IMR-90 (cell line): ENCODE measurements around the gene MCAM. TPM values are rescaled to one million over a fixed set of nuclear protein-coding genes. Genes with fewer than 3 reads are reported as not detected.
A peak's percentile ranks its signal among the peaks of the same experiment; 100 is the strongest.

Source experiments
- ATAC-seq: fragments of 200-7000 bp; cut with Tn5 transposase; 2 replicates; pipeline ENCODE4 v1.9.1; 2020; ENCODE audit warnings: low read depth, mild to moderate bottlenecking, moderate library complexity
- BruUV-seq: library from RNA; stranded (reverse); fragments of 400-500 nt; replicated peaks from 2 replicates; lab custom pipeline; 2021; lab: Mats Ljungman, UMichigan
- CTCF ChIA-PET: fragments of 300-600 bp; formaldehyde crosslinking; extraction: SDS; loops from one replicate; lab custom pipeline; 2021; ENCODE audit warnings: antibody characterized with exemption; lab: Yijun Ruan, JAX
- POLR2A ChIA-PET: fragments of 300-600 bp; sonication (Branson Sonifier 250); formaldehyde crosslinking; loops from one replicate; lab custom pipeline; 2022; ENCODE audit warnings: antibody characterized with exemption; ENCODE audit not compliant: unreplicated experiment; lab: Charles Lee
- DNase-seq: peaks from one replicate; pipeline ENCODE4 v3.0.0; 2013
- H2AFZ ChIP-seq: replicated peaks from 2 replicates; pipeline ENCODE3; 2013; ENCODE audit warnings: low read length, mild to moderate bottlenecking; ENCODE audit not compliant: poor library complexity
- H2AK5ac ChIP-seq: 2 replicates; pipeline ENCODE4 v1.6.1; 2013; ENCODE audit warnings: low read depth, low read length, inconsistent platforms
- H2AK9ac ChIP-seq: replicated peaks from 2 replicates; pipeline ENCODE3; 2013; ENCODE audit warnings: mild to moderate bottlenecking, low read depth, low read length, moderate library complexity; ENCODE audit not compliant: poor library complexity
- H2BK120ac ChIP-seq: 2 replicates; pipeline ENCODE4 v1.6.1; 2013; ENCODE audit warnings: low read depth, low read length, inconsistent platforms
- H2BK15ac ChIP-seq: 3 replicates; pipeline ENCODE4 v1.6.1; 2013; ENCODE audit warnings: low read depth, low read length, inconsistent platforms
- H2BK20ac ChIP-seq: 2 replicates; pipeline ENCODE4 v1.6.1; 2013; ENCODE audit warnings: low read depth, mild to moderate bottlenecking, inconsistent platforms, low read length, moderate library complexity
- H2BK5ac ChIP-seq: 2 replicates; pipeline ENCODE4 v1.6.1; 2013; ENCODE audit warnings: mild to moderate bottlenecking, low read depth, low read length, inconsistent platforms; ENCODE audit not compliant: poor library complexity, severe bottlenecking
- H3K14ac ChIP-seq: replicated peaks from 2 replicates; pipeline ENCODE4 v1.6.1; 2013; ENCODE audit warnings: low read depth, low read length, inconsistent platforms
- H3K18ac ChIP-seq: 2 replicates; pipeline ENCODE4 v1.6.1; 2013; ENCODE audit warnings: low read depth, low read length, control low read depth
- H3K23ac ChIP-seq: 2 replicates; pipeline ENCODE4 v1.6.1; 2013; ENCODE audit warnings: low read depth, low read length, inconsistent platforms
- H3K27ac ChIP-seq: 2 replicates; pipeline ENCODE4 v1.5.1; 2013; ENCODE audit warnings: mild to moderate bottlenecking, control low read depth, low read length; ENCODE audit not compliant: insufficient read depth
- H3K27me3 ChIP-seq: 2 replicates; pipeline ENCODE4 v1.6.1; 2013; ENCODE audit warnings: low read length; ENCODE audit not compliant: control insufficient read depth, insufficient read depth
- H3K36me3 ChIP-seq: 2 replicates; pipeline ENCODE4 v1.6.1; 2013; ENCODE audit warnings: low read length, mixed read lengths; ENCODE audit not compliant: control insufficient read depth, insufficient read depth
- H3K4ac ChIP-seq: 2 replicates; pipeline ENCODE4 v1.6.1; 2013; ENCODE audit warnings: low read depth, low read length, inconsistent platforms
- H3K4me1 ChIP-seq: 2 replicates; pipeline ENCODE4 v1.6.1; 2013; ENCODE audit warnings: low read length, mixed read lengths; ENCODE audit not compliant: control insufficient read depth, insufficient read depth
- H3K4me2 ChIP-seq: 2 replicates; pipeline ENCODE4 v1.6.1; 2013; ENCODE audit warnings: low read depth, mild to moderate bottlenecking, control low read depth, low read length, moderate library complexity
- H3K4me3 ChIP-seq: 2 replicates; pipeline ENCODE4 v1.5.1; 2013; ENCODE audit warnings: low read depth, mild to moderate bottlenecking, control low read depth, low read length, moderate library complexity; ENCODE audit not compliant: insufficient read depth
- H3K56ac ChIP-seq: 2 replicates; pipeline ENCODE4 v1.6.1; 2013; ENCODE audit warnings: low read length, inconsistent platforms; ENCODE audit not compliant: insufficient read depth; ENCODE audit errors: extremely low read depth
- H3K79me1 ChIP-seq, 2 experiments: 2 replicates each; pipeline ENCODE4 v1.6.1; 2013; ENCODE audit warnings: low read length in 2 of 2, inconsistent platforms in 1 of 2, low read depth in 1 of 2
- H3K9ac ChIP-seq: 2 replicates; pipeline ENCODE4 v1.6.1; 2013; ENCODE audit warnings: low read depth, low read length, control low read depth
- H3K9me1 ChIP-seq: 2 replicates; pipeline ENCODE4 v1.6.1; 2013; ENCODE audit warnings: low read length, inconsistent platforms; ENCODE audit not compliant: insufficient read depth
- H3K9me3 ChIP-seq: 2 replicates; pipeline ENCODE4 v1.6.1; 2013; ENCODE audit warnings: low read length; ENCODE audit not compliant: control insufficient read depth, insufficient read depth
- H4K20me1 ChIP-seq: 2 replicates; pipeline ENCODE4 v1.6.1; 2013; ENCODE audit warnings: low read length, inconsistent platforms; ENCODE audit not compliant: insufficient read depth
- H4K5ac ChIP-seq: 2 replicates; pipeline ENCODE4 v1.6.1; 2013; ENCODE audit warnings: mild to moderate bottlenecking, low read depth, low read length, control low read depth
- H4K8ac ChIP-seq, 2 experiments: 2 replicates each; pipeline ENCODE4 v1.6.1; 2013; ENCODE audit warnings: low read depth in 2 of 2, low read length in 2 of 2, control low read depth in 1 of 2, inconsistent platforms in 1 of 2
- H4K91ac ChIP-seq: 2 replicates; pipeline ENCODE4 v1.6.1; 2013; ENCODE audit warnings: low read depth, low read length, inconsistent platforms; ENCODE audit not compliant: insufficient read depth
- BHLHE40 ChIP-seq: fragments of 150-350 bp; IDR thresholded peaks from 2 replicates; pipeline ENCODE4 v1.6.1; 2016; ENCODE audit warnings: mild to moderate bottlenecking, low read depth, low read length
- CEBPB ChIP-seq: IDR thresholded peaks from 2 replicates; pipeline ENCODE4 v1.6.1; 2012; ENCODE audit warnings: low read depth, low read length, improper control_type of control experiment
- ELK1 ChIP-seq: fragments of 150-350 bp; IDR thresholded peaks from 2 replicates; pipeline ENCODE4 v1.6.1; 2016; ENCODE audit warnings: low read depth, mild to moderate bottlenecking, low read length, moderate library complexity, borderline replicate concordance
- FOS ChIP-seq: fragments of 150-350 bp; IDR thresholded peaks from 2 replicates; pipeline ENCODE4 v1.6.1; 2016; ENCODE audit warnings: low read depth, low read length
- MAFK ChIP-seq: IDR thresholded peaks from 2 replicates; pipeline ENCODE4 v1.6.1; 2012; ENCODE audit warnings: low read depth, low read length, improper control_type of control experiment
- MXI1 ChIP-seq: IDR thresholded peaks from 2 replicates; pipeline ENCODE4 v1.6.1; 2012; ENCODE audit warnings: low read depth, mild to moderate bottlenecking, low read length, moderate library complexity, borderline replicate concordance
- NFE2L2 ChIP-seq: fragments of 150-350 bp; IDR thresholded peaks from 2 replicates; pipeline ENCODE4 v1.6.1; 2016; ENCODE audit warnings: low read depth, mild to moderate bottlenecking, low read length
- RAD21 ChIP-seq: IDR thresholded peaks from 2 replicates; pipeline ENCODE4 v1.6.1; 2012; ENCODE audit warnings: low read length, improper control_type of control experiment
- RCOR1 ChIP-seq: IDR thresholded peaks from 2 replicates; pipeline ENCODE4 v1.6.1; 2012; ENCODE audit warnings: mild to moderate bottlenecking, low read length, improper control_type of control experiment; ENCODE audit not compliant: insufficient replicate concordance
- RFX5 ChIP-seq: IDR thresholded peaks from 2 replicates; pipeline ENCODE4 v1.8.0; 2012; ENCODE audit warnings: low read depth, mild to moderate bottlenecking, low read length, moderate library complexity
- WGBS, 2 experiments: methylation state at CpG; one replicate each; pipeline versions ENCODE4 v1.1.5 to v1.1.7; 2013; ENCODE audit warnings: missing lambda C conversion rate in 2 of 2; ENCODE audit not compliant: insufficient read length in 1 of 2; ENCODE audit errors: extremely low coverage in 2 of 2; 5-methylcytosine and 5-hydroxymethylcytosine counted together
- dilution Hi-C: fragments of 300-500 bp; cut with HindIII; formaldehyde crosslinking; loops from one replicate; pipeline ENCODE4 v1.14.3; 2018; ENCODE audit warnings: low sequenced_read_pairs; ENCODE audit not compliant: unreplicated experiment
- in situ Hi-C: fragments of 300-500 bp; cut with MboI; formaldehyde crosslinking; loops from 3 replicates; pipeline ENCODE4 v1.14.3; 2019; ENCODE audit warnings: low sequenced_read_pairs, inconsistent platforms, mixed read lengths
- intact Hi-C: fragments of 100-400 bp; cut with micrococcal nuclease; formaldehyde crosslinking; loops from 2 replicates; pipeline ENCODE4 v1.10.0; 2022
- polyA plus RNA-seq, 3 experiments: library from polyadenylated mRNA; depleted of rRNA; stranded (reverse); fragments of >200 nt; gene quantifications; 2 replicates each; pipeline ENCODE4 v1.2.3, GENCODE V29; 2012; ENCODE audit warnings: low replicate concordance in 1 of 3
- total RNA-seq: library from RNA; depleted of rRNA; stranded (reverse); fragments of >200 nt; gene quantifications from 2 replicates; pipeline ENCODE4 v1.2.3, GENCODE V29; 2012
- TF ChIP-seq, protein P1 (sequence below): conservative IDR thresholded peaks from 2 replicates; pipeline ENCODE4 v1.5.1; 2012; ENCODE audit warnings: mild to moderate bottlenecking, low read depth, low read length, improper control_type of control experiment
- TF ChIP-seq, protein P2 (sequence below): fragments of 150-350 bp; IDR thresholded peaks from 2 replicates; pipeline ENCODE4 v1.6.1; 2017; ENCODE audit warnings: mild to moderate bottlenecking, antibody characterized with exemption, low read length, low read depth

The MCAM gene
- total and polyA plus RNA-seq, 2 of the 4 experiments (the other 2 are of a cell fraction): 95.1 to 131 TPM

DNA sequence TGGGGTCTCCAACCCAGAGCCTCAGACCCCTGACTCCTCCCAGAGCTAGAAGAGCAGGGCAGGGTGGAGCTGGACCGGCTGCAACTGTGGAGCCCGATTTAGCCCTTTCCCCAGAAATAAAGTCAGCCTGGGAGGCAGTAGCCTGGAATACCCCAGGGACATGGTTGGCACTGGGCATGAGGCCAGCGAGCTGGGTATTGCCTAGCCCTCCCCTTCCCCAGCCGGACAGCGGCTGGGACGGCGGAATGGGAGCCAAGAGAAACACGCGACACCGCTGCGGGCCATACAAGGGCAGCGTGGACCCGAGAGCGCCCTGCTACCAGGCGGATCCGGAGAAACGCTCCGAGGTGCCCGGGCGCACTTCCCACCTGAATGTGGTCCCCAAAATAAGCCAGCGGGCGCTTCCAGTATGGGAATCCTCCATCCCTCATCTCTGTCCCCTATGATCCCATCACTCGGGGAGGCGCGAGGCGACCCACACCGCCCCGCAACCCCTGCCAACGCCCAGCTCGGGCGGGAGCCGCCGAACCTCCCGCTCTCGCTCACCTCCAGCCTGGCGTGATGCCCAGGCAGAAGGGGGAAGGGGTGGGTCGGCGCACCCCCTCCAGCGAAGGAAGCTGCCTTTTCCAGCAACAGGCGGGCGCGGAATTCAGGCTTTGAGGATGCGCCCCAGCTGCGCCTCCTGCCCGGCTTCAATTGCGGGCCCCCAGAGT, 758 bp downstream of the MCAM start:
- in situ Hi-C loops (no loop called here), dilution Hi-C loops (no loop called here), intact Hi-C loops (no loop called here)
- peak overlapping the region; percentile 87 for H3K4me3 ChIP-seq
- peak overlapping the region; percentile 73 for H2BK120ac ChIP-seq
- no peak overlapping the region; the same call in 1 of the 2 replicates for H3K18ac ChIP-seq
- peaks cover 43% of the 10 kb centered on the region for H3K4me1 ChIP-seq
- H3K23ac ChIP-seq: peak overlapping the region; percentile 69
- ATAC-seq: peak; percentile 0; the same call in 1 of the 2 replicates
- peak overlapping the region; percentile 82 for H4K91ac ChIP-seq
- peaks cover 11 to 59% of the 10 kb centered on the region in 2 experiments; a peak in 3 of 4 replicates for H3K79me1 ChIP-seq
- H2BK5ac ChIP-seq: peak overlapping the region; percentile 79
- no peak overlapping the region for H2BK20ac ChIP-seq
- H2AK5ac ChIP-seq: peak overlapping the region; percentile 87
- DNase-seq: no peak
- H4K5ac ChIP-seq: 0 out of 2 replicates have a peak overlapping the region, but pooled peaks have one; percentile 8
- peak overlapping the region; percentile 92 for H3K14ac ChIP-seq
- peak overlapping the region; percentile 57; the same call in 1 of the 2 replicates for H3K56ac ChIP-seq
- POLR2A ChIA-PET: interaction anchor here (1.6 kb wide), 1 partner anchor 21 kb away, joined by 8 read pairs; no protein-coding TSS in a partner anchor
- H3K4me2 ChIP-seq: peak overlapping the region; percentile 71
- CTCF ChIA-PET: interaction anchor here (1.1 to 2.1 kb wide), 3 partner anchors 10 to 120 kb away, joined by 4 to 6 read pairs (median 4); no protein-coding TSS in a partner anchor
- peaks cover 26% of the 10 kb centered on the region for H3K9me1 ChIP-seq
- H4K8ac ChIP-seq: peak overlapping the region; percentile 28 to 70; a peak in 3 of 4 replicates
- 0% methylated on average over 9 of the region's 46 CpGs; no CpG with 5 or more reads in 1 of the 2 experiments for WGBS, 2 experiments
- H2AK9ac ChIP-seq: peak overlapping the region; percentile 98
- no peaks in the 10 kb centered on the region for H3K9me3 ChIP-seq
- peak overlapping the region; percentile 82 for H3K4ac ChIP-seq
- H3K27ac ChIP-seq: peak overlapping the region; percentile 69
- peaks cover 27% of the 10 kb centered on the region for H3K36me3 ChIP-seq
- H3K27me3 ChIP-seq: no peaks in the 10 kb centered on the region
- peaks cover 19% of the 10 kb centered on the region for H4K20me1 ChIP-seq
- BruUV-seq: no TSS peak
- H2BK15ac ChIP-seq: peak overlapping the region; percentile 39; the same call in 2 of the 3 replicates
- TF ChIP-seq NFE2L2 (no peak), FOS (no peak), ELK1 (no peak), CEBPB (no peak), MXI1 (no peak), MAFK (no peak), BHLHE40 (no peak), RAD21 (no peak), RCOR1 (no peak), RFX5 (no peak)
- TF ChIP-seq, protein P1, sequence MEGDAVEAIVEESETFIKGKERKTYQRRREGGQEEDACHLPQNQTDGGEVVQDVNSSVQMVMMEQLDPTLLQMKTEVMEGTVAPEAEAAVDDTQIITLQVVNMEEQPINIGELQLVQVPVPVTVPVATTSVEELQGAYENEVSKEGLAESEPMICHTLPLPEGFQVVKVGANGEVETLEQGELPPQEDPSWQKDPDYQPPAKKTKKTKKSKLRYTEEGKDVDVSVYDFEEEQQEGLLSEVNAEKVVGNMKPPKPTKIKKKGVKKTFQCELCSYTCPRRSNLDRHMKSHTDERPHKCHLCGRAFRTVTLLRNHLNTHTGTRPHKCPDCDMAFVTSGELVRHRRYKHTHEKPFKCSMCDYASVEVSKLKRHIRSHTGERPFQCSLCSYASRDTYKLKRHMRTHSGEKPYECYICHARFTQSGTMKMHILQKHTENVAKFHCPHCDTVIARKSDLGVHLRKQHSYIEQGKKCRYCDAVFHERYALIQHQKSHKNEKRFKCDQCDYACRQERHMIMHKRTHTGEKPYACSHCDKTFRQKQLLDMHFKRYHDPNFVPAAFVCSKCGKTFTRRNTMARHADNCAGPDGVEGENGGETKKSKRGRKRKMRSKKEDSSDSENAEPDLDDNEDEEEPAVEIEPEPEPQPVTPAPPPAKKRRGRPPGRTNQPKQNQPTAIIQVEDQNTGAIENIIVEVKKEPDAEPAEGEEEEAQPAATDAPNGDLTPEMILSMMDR: no peak
- TF ChIP-seq, protein P2, sequence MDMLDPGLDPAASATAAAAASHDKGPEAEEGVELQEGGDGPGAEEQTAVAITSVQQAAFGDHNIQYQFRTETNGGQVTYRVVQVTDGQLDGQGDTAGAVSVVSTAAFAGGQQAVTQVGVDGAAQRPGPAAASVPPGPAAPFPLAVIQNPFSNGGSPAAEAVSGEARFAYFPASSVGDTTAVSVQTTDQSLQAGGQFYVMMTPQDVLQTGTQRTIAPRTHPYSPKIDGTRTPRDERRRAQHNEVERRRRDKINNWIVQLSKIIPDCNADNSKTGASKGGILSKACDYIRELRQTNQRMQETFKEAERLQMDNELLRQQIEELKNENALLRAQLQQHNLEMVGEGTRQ: no peak
- peak overlapping the region; percentile 81 for H3K9ac ChIP-seq
- H2AFZ ChIP-seq: peak overlapping the region; percentile 93
